Measurements from ENCODE around the gene FPR2. TPM values are rescaled to one million over a fixed set of nuclear protein-coding genes. Genes with fewer than 3 reads are reported as not detected.
A peak's percentile ranks its signal among the peaks of the same experiment; 100 is the strongest.

The FPR2 gene
- total RNA-seq, 1 donor from 2014 or later: not detected

GRCh38 chr19:51712461-51713081 lies 48.4 kb upstream of the FPR2 start:
- Histone ChIP-seq H3K4me1 (ENCODE audit: insufficient read depth, low read length) (no peaks in the 10 kb centered on the region), H3K4me2 (ENCODE audit: low read length) (no peak overlapping the region), H3K36me3 (ENCODE audit: insufficient read depth, low read length) (peaks cover 3% of the 10 kb centered on the region), H3K27me3 (ENCODE audit: insufficient read depth, low read length) (no peaks in the 10 kb centered on the region), H3K4me3 (ENCODE audit: insufficient read depth, low read depth, low read length) (no peak overlapping the region), H3K9ac (ENCODE audit: low read length) (no peak overlapping the region), H3K79me2 (ENCODE audit: insufficient read depth, low read length) (no peaks in the 10 kb centered on the region), H3K27ac (ENCODE audit: low read depth, low read length) (no peak overlapping the region), H3K9me3 (ENCODE audit: insufficient read depth, low read depth, low read length) (peaks cover 2% of the 10 kb centered on the region), H4K20me1 (ENCODE audit: insufficient read depth, low read length) (peaks cover 7% of the 10 kb centered on the region), H2AFZ (ENCODE audit: low read depth, low read length) (no peak overlapping the region)
- Mint-ChIP-seq H3K36me3 (ENCODE audit: low read depth, unreplicated experiment) (peaks cover 7% of the 10 kb centered on the region), H3K9me3 (ENCODE audit: unreplicated experiment) (peaks cover 5% of the 10 kb centered on the region), H3K27me3 (ENCODE audit: low read depth, unreplicated experiment) (peaks cover 23% of the 10 kb centered on the region), H3K27ac (ENCODE audit: unreplicated experiment) (no peak overlapping the region), H3K4me3 (ENCODE audit: unreplicated experiment) (peak overlapping the region; percentile 64), H3K4me1 (ENCODE audit: low read depth, unreplicated experiment) (peaks cover 10% of the 10 kb centered on the region)
- no peak for TF ChIP-seq EZH2 (IDR thresholded peaks at IDR 0.05; ENCODE audit: insufficient read depth, low read length)
- TF ChIP-seq, protein P1, sequence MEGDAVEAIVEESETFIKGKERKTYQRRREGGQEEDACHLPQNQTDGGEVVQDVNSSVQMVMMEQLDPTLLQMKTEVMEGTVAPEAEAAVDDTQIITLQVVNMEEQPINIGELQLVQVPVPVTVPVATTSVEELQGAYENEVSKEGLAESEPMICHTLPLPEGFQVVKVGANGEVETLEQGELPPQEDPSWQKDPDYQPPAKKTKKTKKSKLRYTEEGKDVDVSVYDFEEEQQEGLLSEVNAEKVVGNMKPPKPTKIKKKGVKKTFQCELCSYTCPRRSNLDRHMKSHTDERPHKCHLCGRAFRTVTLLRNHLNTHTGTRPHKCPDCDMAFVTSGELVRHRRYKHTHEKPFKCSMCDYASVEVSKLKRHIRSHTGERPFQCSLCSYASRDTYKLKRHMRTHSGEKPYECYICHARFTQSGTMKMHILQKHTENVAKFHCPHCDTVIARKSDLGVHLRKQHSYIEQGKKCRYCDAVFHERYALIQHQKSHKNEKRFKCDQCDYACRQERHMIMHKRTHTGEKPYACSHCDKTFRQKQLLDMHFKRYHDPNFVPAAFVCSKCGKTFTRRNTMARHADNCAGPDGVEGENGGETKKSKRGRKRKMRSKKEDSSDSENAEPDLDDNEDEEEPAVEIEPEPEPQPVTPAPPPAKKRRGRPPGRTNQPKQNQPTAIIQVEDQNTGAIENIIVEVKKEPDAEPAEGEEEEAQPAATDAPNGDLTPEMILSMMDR (IDR thresholded peaks at IDR 0.05; ENCODE audit: insufficient read depth, low read depth, low read length): peak; percentile 16
- DNase-seq (ENCODE audit: low read depth): no peak
- FAIRE-seq: no peak

DNA sequence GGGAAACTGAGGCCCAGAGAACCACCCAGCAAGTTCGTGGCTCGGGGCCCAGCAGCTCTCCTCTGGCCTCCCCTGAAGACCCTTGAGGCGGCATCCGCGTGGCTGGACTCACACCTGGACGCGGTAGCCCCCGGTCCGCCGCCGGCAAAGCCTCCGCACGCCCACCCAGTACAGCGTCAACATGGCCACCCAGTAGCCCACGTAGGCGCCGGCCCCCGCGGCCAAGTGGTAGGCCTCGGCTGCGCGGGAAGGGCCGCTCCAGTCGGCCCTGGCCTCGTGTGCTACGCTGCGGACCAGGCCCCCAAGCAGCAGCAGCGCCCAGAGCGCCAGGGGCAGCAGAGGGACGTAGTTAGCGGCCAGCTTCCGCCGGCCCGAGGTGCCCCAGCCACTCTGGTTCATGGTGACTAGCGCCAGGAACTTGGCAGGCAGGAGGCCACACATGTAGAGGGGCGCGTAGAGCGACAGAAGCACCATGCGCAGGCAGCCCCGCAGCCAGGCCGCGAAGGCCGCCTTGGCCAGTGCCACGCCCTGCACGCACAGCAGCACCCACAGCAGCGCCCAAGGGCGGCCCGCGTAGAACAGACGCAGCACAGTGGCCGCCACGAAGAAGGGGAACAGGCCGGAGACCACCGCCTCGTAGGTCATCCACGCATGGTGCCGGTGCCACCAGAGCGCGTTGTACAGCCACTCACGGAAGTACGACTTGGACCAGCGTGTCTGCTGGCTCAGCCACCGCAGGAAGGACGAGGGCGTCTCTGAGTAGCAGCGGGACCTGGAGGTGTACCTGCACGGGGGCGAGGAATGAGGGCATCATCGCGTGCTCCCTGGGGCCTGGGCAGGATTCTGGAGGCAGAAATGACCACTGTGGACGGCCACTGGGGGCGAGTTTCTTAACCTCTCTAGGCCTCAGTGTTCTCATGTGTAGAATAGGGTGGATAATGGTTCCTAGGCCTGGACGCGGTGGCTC lies 47.4 kb upstream of the FPR2 start:
- Histone ChIP-seq H3K9me3 (ENCODE audit: insufficient read depth, low read depth, low read length) (peaks cover 2% of the 10 kb centered on the region), H2AFZ (ENCODE audit: low read depth, low read length) (no peak overlapping the region), H3K36me3 (ENCODE audit: insufficient read depth, low read length) (no peaks in the 10 kb centered on the region), H3K9ac (ENCODE audit: low read length) (no peak overlapping the region), H4K20me1 (ENCODE audit: insufficient read depth, low read length) (peaks cover 7% of the 10 kb centered on the region), H3K4me1 (ENCODE audit: insufficient read depth, low read length) (no peaks in the 10 kb centered on the region), H3K27me3 (ENCODE audit: insufficient read depth, low read length) (peaks cover under 1% of the 10 kb centered on the region), H3K79me2 (ENCODE audit: insufficient read depth, low read length) (no peaks in the 10 kb centered on the region), H3K4me3 (ENCODE audit: insufficient read depth, low read depth, low read length) (no peak overlapping the region), H3K4me2 (ENCODE audit: low read length) (no peak overlapping the region), H3K27ac (ENCODE audit: low read depth, low read length) (no peak overlapping the region)
- Mint-ChIP-seq H3K9me3 (ENCODE audit: unreplicated experiment) (peaks cover 4% of the 10 kb centered on the region), H3K4me3 (ENCODE audit: unreplicated experiment) (no peak overlapping the region), H3K36me3 (ENCODE audit: low read depth, unreplicated experiment) (peaks cover 6% of the 10 kb centered on the region), H3K27me3 (ENCODE audit: low read depth, unreplicated experiment) (peaks cover 32% of the 10 kb centered on the region), H3K27ac (ENCODE audit: unreplicated experiment) (peak overlapping the region; percentile 54), H3K4me1 (ENCODE audit: low read depth, unreplicated experiment) (peaks cover 10% of the 10 kb centered on the region)
- DNase-seq (ENCODE audit: low read depth) (no peak), FAIRE-seq (no peak)
- no peak for TF ChIP-seq EZH2 (IDR thresholded peaks at IDR 0.05; ENCODE audit: insufficient read depth, low read length)
- TF ChIP-seq, protein P1 (IDR thresholded peaks at IDR 0.05; ENCODE audit: insufficient read depth, low read depth, low read length): no peak

All from astrocyte (in vitro differentiated cells and primary cell).